GM12874 (cell line): ENCODE data around the gene PLCB1.

Experiments used
- TF ChIP-seq, protein P1 (sequence below): IDR thresholded peaks from 2 replicates; pipeline ENCODE4 v1.5.1; 2011; ENCODE audit warnings: low read depth, mild to moderate bottlenecking, control low read depth, low read length, moderate library complexity; ENCODE audit not compliant: insufficient read depth

PLCB1 gene

DNA sequence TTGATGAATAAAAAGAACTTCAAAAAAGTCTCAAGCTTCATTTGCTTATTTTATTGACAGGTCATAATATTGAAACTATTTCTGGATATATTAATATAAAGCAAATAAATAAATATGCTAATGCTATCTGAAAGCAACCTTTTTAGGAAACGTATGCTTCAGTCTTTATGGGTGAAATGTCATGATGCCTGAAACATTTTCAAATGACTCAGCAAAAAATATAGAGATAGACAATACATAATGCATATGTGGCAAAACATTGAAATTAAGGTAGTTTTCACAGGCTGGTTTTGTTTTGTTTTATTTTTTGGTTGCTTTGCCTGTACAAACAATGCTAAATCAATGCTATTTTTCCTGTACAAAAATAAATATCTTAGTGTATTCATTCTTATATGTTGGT, 742.4 kb downstream of the PLCB1 start:
- TF ChIP-seq, protein P1, sequence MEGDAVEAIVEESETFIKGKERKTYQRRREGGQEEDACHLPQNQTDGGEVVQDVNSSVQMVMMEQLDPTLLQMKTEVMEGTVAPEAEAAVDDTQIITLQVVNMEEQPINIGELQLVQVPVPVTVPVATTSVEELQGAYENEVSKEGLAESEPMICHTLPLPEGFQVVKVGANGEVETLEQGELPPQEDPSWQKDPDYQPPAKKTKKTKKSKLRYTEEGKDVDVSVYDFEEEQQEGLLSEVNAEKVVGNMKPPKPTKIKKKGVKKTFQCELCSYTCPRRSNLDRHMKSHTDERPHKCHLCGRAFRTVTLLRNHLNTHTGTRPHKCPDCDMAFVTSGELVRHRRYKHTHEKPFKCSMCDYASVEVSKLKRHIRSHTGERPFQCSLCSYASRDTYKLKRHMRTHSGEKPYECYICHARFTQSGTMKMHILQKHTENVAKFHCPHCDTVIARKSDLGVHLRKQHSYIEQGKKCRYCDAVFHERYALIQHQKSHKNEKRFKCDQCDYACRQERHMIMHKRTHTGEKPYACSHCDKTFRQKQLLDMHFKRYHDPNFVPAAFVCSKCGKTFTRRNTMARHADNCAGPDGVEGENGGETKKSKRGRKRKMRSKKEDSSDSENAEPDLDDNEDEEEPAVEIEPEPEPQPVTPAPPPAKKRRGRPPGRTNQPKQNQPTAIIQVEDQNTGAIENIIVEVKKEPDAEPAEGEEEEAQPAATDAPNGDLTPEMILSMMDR = no peak

DNA sequence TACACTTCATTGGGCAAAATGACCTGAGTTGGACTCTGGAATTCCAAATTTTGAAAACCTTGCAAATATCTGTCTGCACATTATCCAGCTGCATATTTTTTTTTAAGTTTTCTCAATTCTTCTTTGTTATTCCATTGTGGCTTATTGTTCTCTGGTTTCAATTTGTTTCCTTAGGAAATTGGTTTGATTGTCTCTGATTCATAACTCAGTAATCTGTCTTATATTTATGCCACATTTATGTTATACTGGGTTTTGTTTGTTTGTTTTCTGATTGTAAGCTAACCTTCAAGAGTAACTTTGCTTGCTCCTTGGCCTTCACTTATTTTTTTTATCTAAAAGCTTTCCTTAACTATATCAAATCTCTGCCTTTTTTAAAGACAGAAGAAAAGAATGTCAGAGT, 743.5 kb downstream of the PLCB1 start:
- TF ChIP-seq, protein P1 = no peak

DNA sequence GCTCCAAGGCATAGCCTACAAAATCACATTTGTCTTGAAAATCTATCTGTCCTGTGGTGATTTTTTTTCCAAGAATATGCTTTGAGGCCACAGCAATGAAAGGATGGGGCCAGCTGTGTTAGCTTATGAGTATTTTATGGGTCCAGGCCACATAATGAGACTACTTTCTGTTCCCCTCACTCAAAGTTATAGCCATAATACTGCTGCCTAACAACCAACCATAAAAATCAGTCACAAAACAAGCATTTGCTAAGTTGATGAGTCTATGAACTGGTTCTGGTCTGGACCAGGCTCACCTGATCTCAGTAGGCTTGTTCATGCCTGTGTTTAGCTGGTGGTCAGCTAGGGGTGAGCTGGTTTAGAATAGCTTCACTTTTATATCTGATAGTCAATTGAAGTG, 744.3 kb downstream of the PLCB1 start:
- TF ChIP-seq, protein P1 = no peak

DNA sequence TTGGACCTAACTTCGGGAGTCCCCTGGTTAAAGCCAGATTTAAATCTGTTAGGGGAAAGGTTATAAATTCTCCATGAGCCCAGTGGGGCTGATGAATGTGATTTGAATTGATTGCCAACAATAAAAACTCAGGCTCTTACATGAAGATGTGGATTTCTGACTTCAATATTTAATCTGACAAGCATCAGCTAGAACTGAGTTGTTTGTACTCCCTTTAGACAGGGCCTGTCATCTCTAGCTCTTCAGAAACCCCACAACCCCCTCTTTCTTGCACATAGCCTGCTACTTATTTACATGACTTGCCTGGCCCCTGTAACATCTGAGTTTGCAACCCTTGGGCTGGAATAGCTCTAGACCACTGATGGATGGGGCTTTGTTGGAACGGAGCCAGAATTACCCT, 745.2 kb downstream of the PLCB1 start:
- TF ChIP-seq, protein P1 = no peak

GRCh38 chr20:8879669-8880068, 747.6 kb downstream of the PLCB1 start:
- TF ChIP-seq, protein P1 = no peak

- TF ChIP-seq, protein P1 = no peak
Measured at GRCh38 chr20:8880085-8880853, 748.2 kb downstream of the PLCB1 start.

- TF ChIP-seq, protein P1 = no peak
Measured at GRCh38 chr20:8891039-8891438, 759.0 kb downstream of the PLCB1 start.
